Gastroesophageal sphincter (tissue), 3 donors: ENCODE measurements around the gene SETDB1.

Experiments used
- CTCF ChIP-seq, 4 experiments: fragments of 200-600 bp in 2 of 4; fragments of 450-650 bp in 2 of 4; sonication (generic) in 1 of 4; IDR thresholded peaks; one replicate each; pipeline ENCODE4 v1.5.1; 2017 to 2019; ENCODE audit warnings: antibody characterized with exemption in 4 of 4, mild to moderate bottlenecking in 2 of 4, moderate library complexity in 2 of 4
- EP300 ChIP-seq: sonication (generic); formaldehyde crosslinking; IDR thresholded peaks from one replicate; pipeline ENCODE4 v1.6.1; 2017; ENCODE audit warnings: antibody characterized with exemption, mild to moderate bottlenecking
- POLR2A ChIP-seq, 2 donors: fragments of 450-650 bp; IDR thresholded peaks; one replicate each; pipeline ENCODE4 v1.6.1; 2017; ENCODE audit warnings: antibody characterized with exemption in 2 of 2, mild to moderate bottlenecking in 2 of 2, moderate library complexity in 1 of 2

- TF ChIP-seq EP300: no peak
- TF ChIP-seq CTCF (IDR thresholded peaks at IDR 0.05): no peak
- no peak for TF ChIP-seq POLR2A (IDR thresholded peaks at IDR 0.05)
These were observed 55.1 kb downstream of the SETDB1 start for GRCh38 chr1:150981177-150981804.
